Measurements from ENCODE around the gene HOXC9.

Gene HOXC9

DNA sequence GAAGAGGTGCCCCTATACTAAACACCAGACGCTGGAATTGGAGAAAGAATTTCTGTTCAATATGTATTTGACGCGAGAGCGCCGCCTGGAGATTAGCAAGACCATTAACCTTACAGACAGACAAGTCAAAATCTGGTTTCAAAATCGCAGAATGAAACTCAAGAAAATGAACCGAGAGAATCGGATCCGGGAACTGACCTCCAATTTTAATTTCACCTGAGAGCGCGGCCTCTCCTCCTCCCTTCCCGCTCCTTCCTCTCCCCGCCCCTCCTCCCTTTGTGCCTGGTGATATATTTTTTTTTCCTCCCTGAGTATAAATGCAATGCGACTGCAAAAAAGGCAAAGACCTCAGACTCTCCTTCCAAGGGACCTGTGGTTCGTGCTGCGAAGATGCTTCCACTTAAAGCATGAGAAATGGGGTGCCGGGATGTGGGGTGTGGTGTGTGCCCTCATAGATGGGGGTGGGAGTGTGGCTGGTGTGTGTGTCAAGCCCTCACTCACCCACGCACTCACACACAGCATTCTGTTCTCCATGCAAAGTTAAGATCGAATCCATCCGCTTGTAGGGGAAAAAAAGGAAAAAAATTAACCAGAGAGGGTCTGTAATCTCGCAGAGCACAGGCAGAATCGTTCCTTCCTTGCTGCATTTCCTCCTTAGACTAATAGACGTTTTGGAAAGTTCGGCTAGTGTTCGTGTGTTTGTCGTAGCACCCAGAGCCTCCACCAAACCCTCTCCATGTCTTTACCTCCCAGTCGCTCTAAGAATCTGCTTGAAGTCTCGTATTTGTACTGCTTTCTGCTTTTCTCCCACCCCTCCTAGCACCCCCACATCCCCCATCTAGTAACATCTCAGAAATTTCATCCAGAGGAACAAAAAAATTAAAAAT, 10.5 kb upstream of the HOXC9 start:
- no peak for DNase-seq

- DNase-seq: no peak
Measured at GRCh38 chr12:53990311-53991076, 9.5 kb upstream of the HOXC9 start.

- DNase-seq: no peak
Measured at GRCh38 chr12:53991077-53991460, 8.9 kb upstream of the HOXC9 start.

DNA sequence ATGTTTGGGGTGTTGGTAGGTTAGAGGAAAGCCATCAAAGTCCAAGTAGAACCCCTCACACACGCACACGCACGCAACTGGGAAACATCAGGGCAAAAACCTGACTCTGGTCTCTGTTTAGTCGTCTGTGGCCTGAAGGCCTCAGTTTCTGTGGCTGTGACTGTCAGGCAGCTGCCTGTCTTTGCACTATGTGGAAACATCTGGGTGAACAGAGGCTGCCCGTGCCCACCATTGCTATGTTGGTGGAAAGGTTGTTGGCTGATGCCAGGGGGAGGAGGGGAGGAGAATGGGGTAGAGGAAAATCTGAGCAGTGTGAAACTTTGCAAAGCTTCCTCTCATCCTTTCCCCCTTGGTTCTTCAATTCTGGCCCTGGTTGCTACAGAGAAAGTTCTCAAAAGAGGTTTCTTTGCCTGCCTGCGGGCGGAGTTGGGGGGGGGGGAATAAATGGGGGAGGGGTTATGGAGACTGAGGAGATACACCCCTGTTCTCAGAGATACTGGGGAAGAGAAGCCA, 7.5 kb upstream of the HOXC9 start:
- DNase-seq: no peak

- no peak for DNase-seq
Measured at GRCh38 chr12:53993162-53994008, 6.6 kb upstream of the HOXC9 start.

DNA sequence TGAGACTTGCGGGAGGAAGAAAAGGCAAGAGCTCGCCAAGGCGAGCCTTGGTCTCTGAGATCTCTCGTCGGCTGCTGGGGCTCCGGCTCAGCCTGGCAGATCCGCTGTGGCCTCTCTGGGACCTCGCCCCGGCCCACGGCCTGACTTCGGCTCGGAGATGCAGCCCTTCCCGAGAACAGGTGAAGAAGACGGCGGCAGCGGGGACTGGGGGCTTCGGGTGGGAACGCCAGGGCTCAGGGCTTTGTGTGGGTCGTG, 6.0 kb upstream of the HOXC9 start:
- DNase-seq: no peak

GRCh38 chr12:53994264-53995001, 5.5 kb upstream of the HOXC9 start:
- DNase-seq: no peak

GRCh38 chr12:53995002-53995377, 5.0 kb upstream of the HOXC9 start:
- DNase-seq: peak in 1 of 2 experiments; percentile 41

GRCh38 chr12:53995378-53996239, 4.4 kb upstream of the HOXC9 start:
- no peak for DNase-seq

DNA sequence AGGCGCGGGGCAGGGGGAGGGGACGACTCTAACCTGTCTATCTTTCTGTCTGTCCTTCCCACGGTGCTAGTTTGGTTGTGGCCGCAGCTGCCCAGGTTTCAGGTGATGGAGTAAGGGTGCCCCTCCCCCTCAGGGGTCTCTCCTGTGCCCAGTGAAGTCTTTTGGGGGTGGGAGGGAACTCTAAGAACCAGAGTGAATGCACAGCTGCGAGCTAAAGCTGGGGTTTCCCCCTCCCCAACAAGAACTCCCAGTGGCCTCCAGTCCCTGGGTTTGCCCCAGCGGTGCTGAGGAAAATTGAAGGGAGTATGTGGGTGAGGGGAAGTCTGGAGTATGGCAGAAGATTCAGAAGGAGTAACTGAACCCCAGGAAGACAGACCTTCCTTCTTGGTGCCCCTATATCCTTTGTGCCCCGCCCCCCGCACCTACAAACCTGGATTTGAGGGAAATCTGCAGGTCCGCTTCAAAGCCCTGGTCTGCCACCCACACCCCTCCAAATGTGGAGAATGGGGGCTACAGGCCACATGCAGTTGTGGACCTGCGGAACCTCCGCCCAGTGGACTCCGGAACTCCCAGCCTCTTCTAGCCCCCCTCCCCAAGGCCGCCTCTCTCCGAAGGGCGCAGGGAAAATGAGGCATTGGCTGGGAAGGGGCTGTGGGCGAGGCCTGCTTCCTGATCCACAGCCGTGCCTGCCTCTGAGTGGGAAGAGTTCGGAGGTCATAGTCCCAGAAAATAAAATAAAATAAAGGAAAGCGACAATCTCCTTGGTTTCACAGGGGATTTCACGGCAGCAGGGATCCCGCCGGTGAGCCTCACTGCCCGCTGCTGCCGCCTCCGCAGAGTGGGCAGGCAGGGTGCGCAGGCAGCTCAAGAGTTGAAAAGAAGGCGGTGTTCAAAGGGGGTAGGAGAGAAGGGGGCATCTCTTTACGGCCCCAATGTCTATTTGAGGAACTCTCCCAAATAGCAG, 3.4 kb upstream of the HOXC9 start:
- no peak for DNase-seq

DNA sequence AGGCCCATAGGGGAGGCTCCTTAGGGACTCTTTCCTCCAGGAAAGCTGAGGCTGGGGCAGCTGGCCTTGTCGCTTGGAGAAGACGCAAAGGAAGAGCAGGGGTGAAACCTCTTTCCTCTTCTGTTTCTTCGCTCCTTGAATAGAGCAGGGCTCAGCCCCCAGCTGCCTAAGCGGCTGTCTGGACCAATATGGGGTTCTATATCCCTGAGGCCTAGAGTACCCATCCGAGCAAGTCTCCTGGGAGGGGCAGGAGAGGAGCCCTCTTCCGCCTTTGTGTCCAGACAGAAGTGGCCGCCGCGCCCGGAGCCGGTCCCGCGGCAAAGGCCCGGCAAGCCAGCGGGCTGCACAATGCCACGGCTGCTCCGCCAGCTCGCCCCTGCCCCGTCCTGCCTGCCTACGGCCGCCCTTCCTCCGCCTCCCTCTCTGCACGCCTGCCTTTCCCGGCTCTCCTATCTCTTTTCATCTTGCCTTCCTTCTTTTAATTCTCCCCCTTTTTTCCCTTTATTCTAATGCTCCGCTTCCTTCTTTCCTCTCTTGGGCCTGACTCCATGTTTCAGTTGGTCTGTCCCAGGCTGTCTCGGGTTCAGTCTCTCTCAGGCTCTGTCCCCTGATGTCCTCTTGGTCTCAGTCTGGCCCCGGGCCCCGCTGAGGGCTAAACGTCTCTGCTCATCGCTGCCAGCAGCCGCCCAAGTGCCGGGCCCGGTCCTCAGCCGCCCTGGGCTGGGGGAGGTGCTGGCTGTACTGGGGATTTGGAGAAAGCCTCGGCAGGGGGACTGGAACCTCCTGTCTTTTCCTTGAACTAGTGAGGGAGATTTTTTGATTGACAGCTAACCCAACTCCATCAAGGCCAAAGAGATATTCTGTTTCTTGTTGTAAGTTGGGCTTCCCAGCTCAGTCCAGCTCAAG, 2.5 kb upstream of the HOXC9 start:
- DNase-seq: no peak

- no peak for DNase-seq
Measured at GRCh38 chr12:53998110-53998899, 1.7 kb upstream of the HOXC9 start.

GRCh38 chr12:53998900-53999236, 1.1 kb upstream of the HOXC9 start:
- no peak for DNase-seq

GRCh38 chr12:53999559-54000115, 324 bp upstream of the HOXC9 start:
- DNase-seq: peak in 1 of 2 experiments; percentile 47

- DNase-seq: no peak
Measured at GRCh38 chr12:54001283-54002187, 1.6 kb downstream of the HOXC9 start.

- no peak for DNase-seq
Measured at GRCh38 chr12:54002278-54002914, 2.4 kb downstream of the HOXC9 start.
